GM12892 (cell line): ENCODE data around the gene TPM2.

Experiments
- DNase-seq: peaks from one replicate; pipeline ENCODE4 v3.0.0; 2011; ENCODE audit not compliant: insufficient read length
- FAIRE-seq: peaks from 2 replicates; lab custom pipeline; 2011; peaks lifted over from hg19 to GRCh38; lab: Jason Lieb, UNC
- POLR2A ChIP-seq: IDR thresholded peaks from 2 replicates; pipeline ENCODE4 v1.6.1; 2011; ENCODE audit warnings: low read depth, low read length, control low read depth
- POLR2AphosphoS5 ChIP-seq: IDR thresholded peaks from 2 replicates; pipeline ENCODE4 v1.6.1; 2011; ENCODE audit warnings: low read depth, low read length, control low read depth
- TAF1 ChIP-seq: IDR thresholded peaks from 2 replicates; pipeline ENCODE4 v1.6.1; 2011; ENCODE audit warnings: low read depth, mild to moderate bottlenecking, control low read depth, low read length, borderline replicate concordance

TPM2 gene

DNA sequence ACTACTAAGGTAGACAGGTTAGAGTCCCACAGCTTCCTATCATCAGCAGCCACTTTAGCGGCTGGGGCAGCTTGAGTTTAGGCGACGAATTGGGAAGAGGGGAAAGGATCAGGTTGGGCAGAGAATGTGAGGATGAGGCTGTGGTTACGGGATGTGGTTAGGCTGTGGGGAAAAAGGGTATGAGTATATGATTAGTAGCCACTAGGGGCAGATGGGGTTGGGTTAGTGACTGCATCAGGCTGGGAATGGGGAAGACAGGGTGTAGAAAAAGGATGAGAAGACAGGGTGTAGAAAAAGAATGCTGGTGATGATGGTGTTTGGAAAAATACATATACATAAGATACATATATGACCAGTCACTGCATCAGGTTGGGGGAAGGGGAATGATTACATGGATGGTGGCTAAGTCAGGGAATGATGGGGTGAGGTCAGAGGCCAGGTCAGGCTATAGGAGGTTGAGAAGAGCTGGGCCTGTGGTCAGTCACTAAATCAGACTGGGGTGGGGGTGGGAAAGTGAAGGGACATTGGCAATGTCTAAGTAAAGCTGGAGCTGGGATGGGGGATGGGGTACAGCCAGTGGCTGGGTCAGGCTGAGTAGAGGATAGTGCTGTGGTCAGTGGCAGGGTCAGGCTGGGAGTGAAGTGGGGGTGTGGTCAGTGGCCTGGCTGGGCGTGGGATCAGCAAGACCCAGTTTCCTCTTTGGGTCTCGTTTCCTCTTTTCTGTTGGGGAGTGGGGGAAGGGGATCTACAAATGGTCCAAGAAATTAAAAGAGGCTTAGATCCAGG is 40.2 kb upstream of the TPM2 start:
- peak; percentile 79 for FAIRE-seq
- DNase-seq = no peak
- TF ChIP-seq POLR2A (peak; percentile 17; the same call in 1 of the 2 replicates), TAF1 (no peak)

DNA sequence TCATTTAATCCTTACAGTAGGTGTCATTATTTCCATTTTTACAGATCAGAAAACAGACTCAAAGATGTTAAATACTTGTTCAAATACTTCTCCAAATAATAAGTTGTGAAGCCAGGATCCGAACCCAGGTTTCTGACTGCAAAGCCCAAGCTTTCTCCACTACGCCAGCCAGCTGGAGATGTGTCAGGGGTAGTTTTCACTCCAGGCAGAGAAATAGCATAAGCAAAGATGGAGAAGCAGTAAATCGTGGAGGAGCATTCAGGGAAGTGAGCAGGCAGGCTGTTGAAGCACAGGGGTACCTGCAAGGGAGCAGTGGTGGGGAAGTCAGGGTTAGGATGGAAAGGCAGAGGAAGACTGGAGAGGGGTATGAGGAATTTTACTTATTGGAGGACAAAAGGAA is 39.4 kb upstream of the TPM2 start:
- no peak for FAIRE-seq
- TF ChIP-seq POLR2AphosphoS5 (no peak), TAF1 (no peak), POLR2A (no peak)

DNA sequence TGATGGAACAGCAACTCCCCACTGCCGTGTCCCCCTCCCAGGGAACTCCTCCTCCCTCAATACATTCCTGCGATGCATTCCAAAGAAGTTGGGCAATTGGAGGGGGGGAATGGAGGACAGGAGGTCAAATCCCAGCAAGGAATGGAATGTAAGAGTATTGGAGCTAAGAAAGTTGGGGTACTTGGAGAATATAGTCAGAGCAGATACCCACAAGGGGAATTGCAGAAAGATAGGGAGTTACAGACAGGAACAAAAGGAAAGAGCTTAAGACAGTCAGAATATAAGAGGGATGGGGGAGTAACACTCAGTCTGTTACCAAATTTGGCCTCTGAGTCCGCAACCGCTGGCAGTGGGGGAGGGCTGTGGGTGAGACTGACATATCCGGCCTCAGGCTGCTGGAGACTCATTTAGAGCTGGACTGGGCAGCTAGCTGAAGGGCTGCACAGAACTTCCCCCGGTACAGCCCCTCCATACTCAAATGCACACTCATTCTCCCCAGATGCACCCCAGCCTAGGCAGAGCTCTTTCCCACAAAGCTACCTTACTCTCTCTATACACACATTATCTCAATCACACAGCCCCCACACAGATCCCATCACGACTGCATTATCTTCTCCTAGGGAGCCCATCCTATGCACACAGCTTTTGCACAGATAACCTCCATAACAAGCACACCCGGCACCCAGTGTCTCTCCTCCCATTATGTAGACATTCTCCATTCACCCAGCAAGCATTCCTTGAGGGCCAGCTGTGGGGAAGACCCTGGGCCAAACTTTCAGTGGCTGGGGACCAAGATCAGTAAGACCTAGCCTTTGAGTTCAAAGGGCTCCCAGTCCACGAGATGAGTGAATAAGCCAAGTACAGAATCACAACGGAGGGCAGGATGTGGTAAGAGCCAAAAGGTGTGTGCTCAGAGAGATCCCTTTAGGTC is 38.6 kb upstream of the TPM2 start:
- DNase-seq (no peak), FAIRE-seq (peak; percentile 91)
- TF ChIP-seq TAF1 = peak; percentile 82
- peak; percentile 76 for TF ChIP-seq POLR2AphosphoS5
- TF ChIP-seq POLR2A = peak; percentile 93

More for the DNA sequence above, 39.4 kb upstream of the TPM2 start:
- DNase-seq = no peak

DNA sequence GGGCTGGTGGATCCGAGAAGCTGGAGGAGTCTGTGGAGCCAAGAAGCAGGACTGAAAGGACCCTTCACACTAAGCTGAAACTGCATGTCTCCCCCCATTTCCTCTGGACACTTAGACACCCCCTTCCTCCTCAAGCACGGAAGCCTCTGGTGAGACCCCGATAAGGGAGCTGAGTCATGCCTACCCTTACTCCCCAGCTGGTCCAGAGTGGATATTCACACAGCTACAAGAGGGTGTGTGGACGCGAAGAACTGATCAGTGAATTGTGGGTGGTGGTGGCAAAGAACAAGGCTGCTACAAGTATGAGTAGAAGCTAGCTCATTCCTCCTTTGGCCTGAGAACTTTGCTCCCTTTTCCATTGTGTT is 37.9 kb upstream of the TPM2 start:
- FAIRE-seq (peak; percentile 67), DNase-seq (no peak)
- no peak for TF ChIP-seq POLR2A
- TF ChIP-seq TAF1 = no peak
- no peak for TF ChIP-seq POLR2AphosphoS5

DNA sequence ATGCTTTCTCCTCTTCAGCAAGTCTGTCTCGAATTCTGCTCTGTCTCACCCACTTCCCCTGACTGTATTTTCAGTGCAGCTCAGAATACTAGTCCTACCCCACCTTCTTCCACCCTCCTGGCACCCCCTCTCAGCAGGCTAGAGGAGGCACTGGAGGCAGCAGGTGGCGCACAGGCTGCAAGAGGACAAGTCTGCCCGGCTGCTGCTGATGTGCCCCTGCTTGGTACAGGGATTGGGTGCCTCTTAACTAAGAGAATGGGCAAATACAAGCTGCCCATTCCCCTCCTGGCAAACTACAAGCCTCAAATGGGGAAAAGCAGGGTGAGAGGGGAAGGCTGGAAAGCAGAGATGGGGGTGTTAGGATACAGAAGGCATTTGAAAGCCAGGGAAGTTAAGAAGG is 37.2 kb upstream of the TPM2 start:
- TF ChIP-seq POLR2AphosphoS5 = no peak
- TF ChIP-seq TAF1 = no peak
- no peak for TF ChIP-seq POLR2A
- DNase-seq = no peak
- peak; percentile 83 for FAIRE-seq

DNA sequence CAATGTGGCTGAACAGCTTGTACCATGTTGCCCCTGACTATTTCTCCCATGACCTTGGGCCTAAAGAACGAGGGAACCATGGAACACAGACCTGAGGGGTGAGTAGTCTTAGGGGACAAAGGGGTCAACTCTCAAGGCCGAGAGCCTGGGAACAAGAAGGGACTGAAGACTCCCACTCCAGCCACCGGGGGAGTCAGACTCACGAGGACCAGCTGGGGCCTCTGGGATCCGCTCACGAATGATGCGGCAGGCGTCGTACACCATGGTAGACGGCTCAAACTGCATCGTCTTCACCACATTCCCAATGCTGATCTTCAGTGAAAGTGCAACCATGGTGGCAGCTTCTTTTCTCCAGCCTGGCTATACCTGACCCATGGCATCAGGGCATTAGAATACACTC is 35.6 kb upstream of the TPM2 start:
- no peak for DNase-seq
- no peak for FAIRE-seq
- TF ChIP-seq POLR2A (no peak), TAF1 (no peak), POLR2AphosphoS5 (no peak)

DNA sequence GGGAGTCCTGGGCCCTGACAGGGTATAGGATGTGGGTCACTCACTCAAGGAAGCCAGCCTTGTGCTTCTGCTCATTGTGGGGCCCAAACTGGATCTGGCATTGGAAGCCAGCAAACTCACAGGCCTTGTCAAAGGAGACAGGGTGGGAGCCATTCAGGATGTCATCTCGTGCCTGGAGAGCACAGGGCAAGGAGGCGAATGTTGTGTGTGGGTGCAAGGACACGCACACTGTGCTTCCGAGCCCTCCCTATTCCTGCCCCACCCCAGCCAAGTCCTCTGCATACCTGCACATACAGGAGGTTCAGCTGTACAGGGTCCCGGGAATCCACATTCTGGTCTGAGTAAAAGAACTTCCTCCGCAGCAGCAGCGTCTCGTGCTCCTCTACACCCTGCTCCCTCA is 34.2 kb upstream of the TPM2 start:
- DNase-seq = no peak
- no peak for FAIRE-seq
- no peak for TF ChIP-seq TAF1
- TF ChIP-seq POLR2A = no peak
- no peak for TF ChIP-seq POLR2AphosphoS5

DNA sequence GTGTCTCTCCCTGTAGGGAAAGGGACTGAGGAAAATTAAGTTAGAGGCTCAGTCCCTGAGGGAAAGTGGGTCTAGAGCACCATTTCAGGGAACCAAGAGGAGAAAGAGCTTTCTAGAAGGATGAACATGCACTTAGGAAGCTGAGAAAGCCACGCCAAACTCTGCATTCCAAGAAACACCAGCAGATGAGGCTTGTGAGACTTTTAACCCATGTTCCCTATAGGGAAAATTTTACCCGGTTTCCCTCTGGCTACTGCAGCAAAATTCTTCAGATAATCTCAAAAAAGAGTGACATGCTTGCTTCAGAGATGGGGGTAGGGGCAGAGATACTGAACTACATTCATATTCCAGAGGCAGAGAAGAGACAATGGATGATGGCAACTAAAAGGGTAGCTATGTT is 33.7 kb upstream of the TPM2 start:
- DNase-seq (no peak), FAIRE-seq (no peak)
- TF ChIP-seq TAF1 (no peak), POLR2AphosphoS5 (no peak), POLR2A (no peak)

DNA sequence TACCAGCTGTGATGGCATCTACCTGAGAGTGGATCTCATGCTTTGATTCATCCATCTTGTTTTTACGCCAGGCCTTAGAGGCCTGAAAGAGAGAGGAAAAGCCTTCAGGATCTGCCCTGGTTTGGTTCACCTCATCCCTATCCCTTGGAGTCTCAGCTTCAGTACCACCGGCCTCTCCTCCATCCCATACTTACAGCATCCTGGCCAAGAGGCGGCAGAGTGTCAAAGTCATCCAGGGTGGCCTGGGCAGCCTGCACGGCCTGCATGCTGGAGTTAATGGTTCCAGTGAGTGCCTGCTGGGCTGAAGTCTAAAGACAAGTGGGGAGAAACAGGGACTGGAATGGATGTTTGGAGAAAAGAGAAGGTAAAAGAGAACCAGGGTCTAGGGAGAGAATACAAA is 29.8 kb upstream of the TPM2 start:
- TF ChIP-seq POLR2A = no peak
- TF ChIP-seq POLR2AphosphoS5 = no peak
- no peak for TF ChIP-seq TAF1
- no peak for DNase-seq
- no peak for FAIRE-seq

DNA sequence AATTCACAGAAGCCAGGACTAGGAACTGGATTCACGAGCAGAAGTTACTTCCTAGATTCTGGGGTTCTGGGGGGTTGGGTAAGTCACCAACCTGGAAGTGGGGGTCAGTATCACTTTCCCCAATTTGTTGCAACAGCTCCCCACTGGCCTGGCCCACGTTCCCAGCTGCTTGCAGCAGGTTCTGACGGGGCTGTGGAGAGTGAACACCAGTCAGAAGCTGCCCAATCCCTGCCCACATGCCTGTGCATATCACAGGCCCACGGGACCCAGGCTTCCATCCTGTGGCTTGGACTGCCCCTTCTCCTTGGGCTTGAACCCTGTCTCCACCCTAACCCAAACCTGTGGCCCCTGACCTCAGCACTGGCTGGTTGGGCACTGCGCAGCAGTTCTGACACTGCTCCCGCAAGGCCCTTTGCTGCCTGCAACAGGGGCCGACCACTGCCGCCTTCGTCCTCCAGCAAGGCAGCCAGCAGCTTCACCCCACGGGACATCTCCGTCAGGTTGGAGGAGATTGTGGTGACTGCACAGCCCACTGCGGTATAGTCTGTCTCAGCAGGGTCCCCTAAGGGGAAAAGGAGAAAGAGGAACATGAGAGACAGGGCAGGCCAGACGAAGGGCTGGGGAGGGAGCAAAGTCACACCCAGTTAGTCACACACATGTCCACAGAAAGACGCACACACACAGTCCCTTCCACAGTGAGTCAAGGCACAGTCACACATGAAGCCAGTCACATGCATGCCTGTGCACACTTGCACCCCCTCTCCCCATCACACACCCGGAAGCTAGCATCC is 29.2 kb upstream of the TPM2 start:
- no peak for TF ChIP-seq POLR2AphosphoS5
- TF ChIP-seq POLR2A = no peak
- no peak for TF ChIP-seq TAF1
- DNase-seq (no peak), FAIRE-seq (no peak)
